GM12864 (cell line): ENCODE data around the gene SZRD1.

Experiments
- DNase-seq: peaks from one replicate; pipeline ENCODE4 v3.0.0-alpha.2; 2011; ENCODE audit warnings: low read depth
- H3K4me3 ChIP-seq: 2 replicates; pipeline ENCODE4 v1.5.1; 2011; ENCODE audit warnings: mild to moderate bottlenecking, low read depth, low read length, control low read depth
- TF ChIP-seq, protein P1 (sequence below): IDR thresholded peaks from 2 replicates; pipeline ENCODE4 v1.5.1; 2011; ENCODE audit warnings: low read depth, mild to moderate bottlenecking, moderate library complexity, low read length, control low read depth, inconsistent platforms; ENCODE audit errors: missing control alignments

Gene SZRD1

DNA sequence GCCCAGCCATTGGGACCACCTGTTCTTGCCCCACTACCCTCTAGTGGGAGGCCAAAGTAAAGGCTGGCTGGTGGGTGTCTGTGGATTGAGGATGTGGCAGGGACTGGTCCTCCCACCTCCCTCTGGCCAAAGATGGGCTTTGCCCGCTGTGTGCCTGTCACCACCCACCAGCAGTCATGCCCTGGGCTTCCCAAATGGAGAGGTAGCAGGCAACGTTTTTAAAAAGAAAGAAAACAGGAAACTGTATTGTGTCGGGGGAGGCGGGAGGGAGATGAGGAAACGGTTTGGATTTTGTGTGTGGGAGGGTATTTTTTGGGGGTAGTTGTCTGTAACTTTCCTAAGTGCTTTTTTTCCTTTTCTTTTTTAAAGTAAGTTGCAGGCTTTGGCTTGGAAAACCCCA lies 30.1 kb downstream of the SZRD1 start:
- DNase-seq = no peak
- H3K4me3 ChIP-seq = no peak overlapping the region
- TF ChIP-seq, protein P1, sequence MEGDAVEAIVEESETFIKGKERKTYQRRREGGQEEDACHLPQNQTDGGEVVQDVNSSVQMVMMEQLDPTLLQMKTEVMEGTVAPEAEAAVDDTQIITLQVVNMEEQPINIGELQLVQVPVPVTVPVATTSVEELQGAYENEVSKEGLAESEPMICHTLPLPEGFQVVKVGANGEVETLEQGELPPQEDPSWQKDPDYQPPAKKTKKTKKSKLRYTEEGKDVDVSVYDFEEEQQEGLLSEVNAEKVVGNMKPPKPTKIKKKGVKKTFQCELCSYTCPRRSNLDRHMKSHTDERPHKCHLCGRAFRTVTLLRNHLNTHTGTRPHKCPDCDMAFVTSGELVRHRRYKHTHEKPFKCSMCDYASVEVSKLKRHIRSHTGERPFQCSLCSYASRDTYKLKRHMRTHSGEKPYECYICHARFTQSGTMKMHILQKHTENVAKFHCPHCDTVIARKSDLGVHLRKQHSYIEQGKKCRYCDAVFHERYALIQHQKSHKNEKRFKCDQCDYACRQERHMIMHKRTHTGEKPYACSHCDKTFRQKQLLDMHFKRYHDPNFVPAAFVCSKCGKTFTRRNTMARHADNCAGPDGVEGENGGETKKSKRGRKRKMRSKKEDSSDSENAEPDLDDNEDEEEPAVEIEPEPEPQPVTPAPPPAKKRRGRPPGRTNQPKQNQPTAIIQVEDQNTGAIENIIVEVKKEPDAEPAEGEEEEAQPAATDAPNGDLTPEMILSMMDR = no peak

DNA sequence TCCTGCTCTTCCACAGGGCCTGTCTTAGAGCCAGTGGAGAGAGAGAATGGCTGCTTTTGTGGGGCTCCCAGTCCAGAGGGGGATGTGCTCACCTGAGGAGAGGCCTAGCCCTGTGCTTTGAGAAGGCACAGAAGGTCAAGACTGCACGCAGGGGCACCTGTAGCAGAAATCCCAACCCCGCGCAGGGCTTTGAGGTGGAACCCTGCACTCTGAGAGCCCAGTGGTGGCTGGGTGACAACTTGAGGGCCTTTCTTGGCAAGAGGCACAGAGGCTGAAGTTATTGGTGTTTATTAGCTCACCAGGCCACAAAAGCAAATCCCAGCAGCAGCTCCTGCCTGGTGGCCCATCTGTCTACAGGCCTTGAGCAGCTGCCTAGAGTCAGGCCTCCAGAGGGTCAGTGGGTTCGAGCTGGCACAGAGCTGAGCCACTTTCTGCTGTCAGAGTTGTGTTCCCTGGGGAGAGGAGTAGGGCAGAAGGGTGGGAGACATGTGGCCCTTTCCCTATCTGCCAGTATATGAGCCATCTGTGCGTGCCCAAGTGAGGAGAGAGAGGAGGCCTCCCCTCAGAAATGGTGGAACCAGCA lies 31.4 kb downstream of the SZRD1 start:
- TF ChIP-seq, protein P1 = no peak
- no peak overlapping the region for H3K4me3 ChIP-seq
- no peak for DNase-seq

DNA sequence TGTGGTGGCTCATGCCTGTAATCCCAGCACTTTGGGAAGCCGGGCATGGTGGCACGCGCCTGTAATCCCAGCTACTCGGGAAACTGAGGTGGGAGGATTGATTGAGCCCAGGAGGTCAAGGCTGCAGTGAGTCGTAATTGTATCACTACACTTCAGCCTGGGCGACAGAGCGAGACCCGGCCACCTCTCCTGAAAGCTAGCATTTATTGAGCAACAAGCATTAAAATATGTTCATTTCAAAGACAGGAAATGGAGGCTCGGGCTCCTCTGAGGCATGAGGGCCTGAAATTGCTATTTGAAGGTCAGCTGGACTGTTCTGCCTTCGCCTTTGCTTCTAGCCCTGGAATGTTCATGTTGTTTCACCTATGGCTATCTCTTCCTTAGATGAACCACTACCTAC lies 35.7 kb downstream of the SZRD1 start:
- H3K4me3 ChIP-seq = no peak overlapping the region
- TF ChIP-seq, protein P1 = no peak
- DNase-seq = no peak

DNA sequence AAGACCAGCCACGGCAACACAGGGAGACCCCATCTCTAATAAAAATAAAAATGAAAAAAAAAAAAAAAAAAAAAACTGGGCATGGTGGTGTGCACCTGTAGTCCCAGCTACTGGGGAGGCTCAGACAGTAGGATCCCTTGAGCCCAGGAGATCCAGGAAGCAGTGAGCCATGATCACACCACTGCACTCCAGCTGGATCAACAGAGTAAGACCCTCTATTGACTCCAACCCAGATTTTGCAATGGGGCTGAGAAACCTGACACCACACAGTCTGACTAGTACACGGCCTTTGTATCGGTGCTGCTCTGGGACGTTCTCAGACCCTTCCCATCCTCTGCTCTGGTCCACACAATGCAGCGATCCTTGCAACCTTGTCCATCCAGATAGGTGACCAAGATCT lies 38.4 kb downstream of the SZRD1 start:
- DNase-seq = no peak
- no peak overlapping the region for H3K4me3 ChIP-seq
- TF ChIP-seq, protein P1 = no peak

DNA sequence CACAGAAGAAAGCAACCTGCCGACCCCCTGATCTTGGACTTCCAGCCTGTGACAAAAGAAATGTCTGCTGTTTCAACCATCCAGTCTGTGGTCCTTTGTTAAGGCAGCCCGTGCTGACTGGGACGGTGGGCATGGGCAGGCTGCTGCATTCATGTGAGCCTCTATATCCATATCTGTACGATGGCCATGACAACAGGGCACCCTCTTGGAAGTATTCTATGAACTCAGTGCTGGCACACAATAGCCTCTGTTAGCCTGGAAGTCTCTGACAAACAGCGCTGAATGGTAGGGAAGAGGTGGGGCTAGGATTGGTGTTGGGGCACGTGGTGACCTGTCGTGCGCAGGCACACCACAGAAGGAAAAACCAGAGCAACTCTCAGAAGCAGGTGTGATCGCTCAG lies 39.8 kb downstream of the SZRD1 start:
- H3K4me3 ChIP-seq = no peak overlapping the region
- TF ChIP-seq, protein P1 = no peak
- no peak for DNase-seq

DNA sequence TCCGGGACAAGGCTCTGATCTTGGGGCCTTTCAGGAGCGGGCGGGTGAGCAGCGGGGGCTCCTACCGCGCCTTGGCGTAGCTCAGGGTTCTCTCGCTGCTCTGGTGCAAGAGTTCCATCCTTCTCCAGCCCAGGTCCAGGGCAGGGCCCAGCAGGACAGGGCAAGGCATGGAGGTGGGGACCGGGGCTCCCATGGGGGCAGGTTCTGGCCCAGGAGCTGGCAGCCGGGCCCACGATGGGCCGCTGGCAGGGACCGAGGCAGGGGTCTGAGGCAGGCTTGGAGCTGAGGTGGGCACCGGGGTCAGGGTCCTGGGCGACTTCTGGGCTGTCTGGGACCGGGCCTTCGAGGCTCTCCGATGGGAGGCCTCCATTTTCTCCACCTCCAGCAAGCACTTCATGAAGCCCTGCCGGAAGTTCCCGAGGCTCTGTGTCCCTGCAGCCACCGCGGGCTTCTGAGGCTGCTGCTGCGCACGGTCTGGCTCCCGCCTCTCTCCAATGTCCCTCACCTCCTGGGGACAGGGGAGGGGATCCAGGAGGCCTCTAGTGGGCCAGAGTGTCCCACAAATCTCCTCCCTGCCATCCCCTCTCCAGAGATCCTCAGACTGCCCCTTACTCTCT lies 42.6 kb downstream of the SZRD1 start:
- no peak for DNase-seq
- TF ChIP-seq, protein P1 = no peak
- H3K4me3 ChIP-seq = no peak overlapping the region

DNA sequence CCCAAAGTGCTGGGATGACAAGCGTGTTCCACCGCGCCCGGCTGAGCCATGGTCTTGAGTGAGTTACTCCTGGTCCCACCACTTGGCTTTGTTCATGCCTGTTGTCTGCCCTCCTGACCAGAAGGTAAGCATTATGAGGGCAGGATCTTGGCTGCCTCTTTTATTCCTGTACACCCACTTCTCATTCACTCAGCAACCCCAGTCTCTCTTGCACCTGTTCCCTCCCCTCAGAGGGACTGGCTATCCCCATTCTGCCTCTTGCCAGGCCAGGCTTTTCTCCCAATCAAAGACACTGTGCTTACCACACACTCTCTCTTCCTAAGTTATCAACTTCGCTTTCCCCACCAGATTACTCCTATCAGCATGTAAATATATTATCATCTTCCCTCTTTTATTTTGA lies 43.8 kb downstream of the SZRD1 start:
- TF ChIP-seq, protein P1 = no peak
- DNase-seq = no peak
- no peak overlapping the region for H3K4me3 ChIP-seq
